D721Med (cell line): Measurements from ENCODE around the gene ISOC1.

ENCODE experiments used
- DNase-seq: peaks from one replicate; pipeline ENCODE4 v3.0.0; 2011; ENCODE audit warnings: low spot score; ENCODE audit not compliant: insufficient read length
- FAIRE-seq: peaks from 2 replicates; lab custom pipeline; 2011; peaks lifted over from hg19 to GRCh38; lab: Jason Lieb, UNC
- CTCF ChIP-seq: IDR thresholded peaks from 2 replicates; pipeline ENCODE4 v1.5.1; 2012; ENCODE audit warnings: mild to moderate bottlenecking, control low read depth; ENCODE audit not compliant: insufficient read depth; ENCODE audit errors: missing control alignments

ISOC1 gene

GRCh38 chr5:129094087-129094923 lies at the start of gene ISOC1:
Gene ISOC1 (plus strand): TSS chr5:129094749. CDS start chr5:129094767, 18 bp downstream.
- peak; percentile 7 for TF ChIP-seq CTCF
- FAIRE-seq (no peak), DNase-seq (peak; percentile 55)

- no peak for TF ChIP-seq CTCF
- no peak for DNase-seq
- no peak for FAIRE-seq
These were observed 48.4 kb upstream of the ISOC1 start for GRCh38 chr5:129046151-129046550.

GRCh38 chr5:129048509-129048908 lies 46.0 kb upstream of the ISOC1 start:
- TF ChIP-seq CTCF, result no peak
- no peak for DNase-seq
- FAIRE-seq, result no peak

GRCh38 chr5:129049126-129049799 lies 45.3 kb upstream of the ISOC1 start:
- DNase-seq (no peak), FAIRE-seq (no peak)
- no peak for TF ChIP-seq CTCF

GRCh38 chr5:129051283-129051682 lies 43.3 kb upstream of the ISOC1 start:
- FAIRE-seq, result no peak
- TF ChIP-seq CTCF, result no peak
- DNase-seq, result no peak

GRCh38 chr5:129053438-129053837 lies 41.1 kb upstream of the ISOC1 start:
- peak; percentile 45 for TF ChIP-seq CTCF
- no peak for DNase-seq
- FAIRE-seq, result no peak
